ENCODE measurements around the gene ICOSLG. TPM values are rescaled to one million over a fixed set of nuclear protein-coding genes. Genes with fewer than 3 reads are reported as not detected.
"Not testable (repeated sequence)": the region's sequence is repeated elsewhere in the genome, so short reads cannot be mapped to it uniquely, and the experiment has no call there.

ICOSLG gene
- total RNA-seq, 1 donor from 2014 or later, result 1.9 TPM

- DNase-seq (ENCODE audit: low spot score), result not testable (repeated sequence)
Measured at GRCh38 chr21:44184862-44185261, 55.9 kb downstream of the ICOSLG start.

- DNase-seq (ENCODE audit: low spot score), result not testable (repeated sequence)
Measured at GRCh38 chr21:44182202-44182601, 58.5 kb downstream of the ICOSLG start.

GRCh38 chr21:44181506-44181905, 59.2 kb downstream of the ICOSLG start:
- DNase-seq (ENCODE audit: low spot score), result not testable (repeated sequence)

GRCh38 chr21:44176127-44176526, 64.6 kb downstream of the ICOSLG start:
- not testable (repeated sequence) for DNase-seq (ENCODE audit: low spot score)

GRCh38 chr21:44175189-44175588, 65.6 kb downstream of the ICOSLG start:
- DNase-seq (ENCODE audit: low spot score), result not testable (repeated sequence)

Other genes with a start within 250 kb of the ICOSLG start
- 18.5 TPM for gene TRAPPC10, start 228.6 kb downstream of the ICOSLG start, total RNA-seq (ENCODE audit: insufficient read depth, low replicate concordance)
- 3.6 TPM for gene PWP2, start 133.5 kb downstream of the ICOSLG start, total RNA-seq (ENCODE audit: insufficient read depth, low replicate concordance)
- gene GATD3, start 107.3 kb downstream of the ICOSLG start, total RNA-seq (ENCODE audit: insufficient read depth, low replicate concordance), result 0.48 TPM
- not detected for gene DNMT3L, start 21.0 kb upstream of the ICOSLG start, total RNA-seq (ENCODE audit: insufficient read depth, low replicate concordance)
- gene AIRE, start 44.9 kb upstream of the ICOSLG start, total RNA-seq (ENCODE audit: insufficient read depth, low replicate concordance), result 0.72 TPM
- gene PFKL, start 59.1 kb upstream of the ICOSLG start, total RNA-seq (ENCODE audit: insufficient read depth, low replicate concordance), result 157 TPM
- gene CFAP410, start 98.4 kb upstream of the ICOSLG start, total RNA-seq (ENCODE audit: insufficient read depth, low replicate concordance), result 14.4 TPM
- gene TRPM2, start 112.7 kb upstream of the ICOSLG start, total RNA-seq (ENCODE audit: insufficient read depth, low replicate concordance), result 2.9 TPM
- 4.3 TPM for gene LRRC3, start 214.6 kb upstream of the ICOSLG start, total RNA-seq (ENCODE audit: insufficient read depth, low replicate concordance)

Data from umbilical cord (tissue), 2 donors.